HEK293 (cell line): ENCODE data around the gene C9orf85.

Experiments used
- BCL11B ChIP-seq: fragments of 450-650 bp; formaldehyde crosslinking; IDR thresholded peaks from 2 replicates; pipeline ENCODE4 v1.5.1; 2016; ENCODE audit warnings: low read depth, missing biosample characterization, missing genetic modification characterization
- GLIS2 ChIP-seq: fragments of 450-650 bp; formaldehyde crosslinking; IDR thresholded peaks from 2 replicates; pipeline ENCODE4 v1.5.1; 2016; ENCODE audit warnings: missing biosample characterization, missing genetic modification characterization
- KLF16 ChIP-seq: fragments of 450-650 bp; formaldehyde crosslinking; IDR thresholded peaks from 2 replicates; pipeline ENCODE4 v1.5.1; 2017; ENCODE audit warnings: missing biosample characterization, missing genetic modification characterization
- OSR2 ChIP-seq: fragments of 450-650 bp; formaldehyde crosslinking; IDR thresholded peaks from 2 replicates; pipeline ENCODE4 v1.5.1; 2016; ENCODE audit warnings: missing biosample characterization, missing genetic modification characterization
- PRDM10 ChIP-seq: fragments of 450-650 bp; formaldehyde crosslinking; IDR thresholded peaks from 2 replicates; pipeline ENCODE4 v1.5.1; 2016; ENCODE audit warnings: missing biosample characterization, missing genetic modification characterization
- PRDM4 ChIP-seq: fragments of 450-650 bp; formaldehyde crosslinking; IDR thresholded peaks from 2 replicates; pipeline ENCODE4 v1.5.1; 2017; ENCODE audit warnings: missing biosample characterization, missing genetic modification characterization
- SCRT1 ChIP-seq: fragments of 450-650 bp; formaldehyde crosslinking; IDR thresholded peaks from 2 replicates; pipeline ENCODE4 v1.5.1; 2016; ENCODE audit warnings: missing biosample characterization, missing genetic modification characterization, borderline replicate concordance
- SP7 ChIP-seq: fragments of 450-650 bp; formaldehyde crosslinking; IDR thresholded peaks from 2 replicates; pipeline ENCODE4 v1.5.1; 2016; ENCODE audit warnings: missing biosample characterization, missing genetic modification characterization
- ZBTB11 ChIP-seq: fragments of 450-650 bp; formaldehyde crosslinking; conservative IDR thresholded peaks from 2 replicates; pipeline ENCODE4 v1.5.1; 2016; ENCODE audit warnings: low read depth, missing biosample characterization, missing genetic modification characterization
- ZBTB17 ChIP-seq: fragments of 450-650 bp; formaldehyde crosslinking; IDR thresholded peaks from 2 replicates; pipeline ENCODE4 v1.5.1; 2016; ENCODE audit warnings: missing biosample characterization, missing genetic modification characterization
- ZFP3 ChIP-seq: fragments of 450-650 bp; formaldehyde crosslinking; IDR thresholded peaks from 2 replicates; pipeline ENCODE4 v1.5.1; 2016; ENCODE audit warnings: low read depth, missing biosample characterization, missing genetic modification characterization
- ZNF121 ChIP-seq: fragments of 450-650 bp; formaldehyde crosslinking; IDR thresholded peaks from 2 replicates; pipeline ENCODE4 v1.5.1; 2016; ENCODE audit warnings: missing biosample characterization, missing genetic modification characterization
- ZNF184 ChIP-seq: fragments of 450-650 bp; IDR thresholded peaks from 2 replicates; pipeline ENCODE4 v1.5.1; 2018; ENCODE audit warnings: missing biosample characterization, mild to moderate bottlenecking, missing genetic modification characterization
- ZNF23 ChIP-seq: fragments of 450-650 bp; formaldehyde crosslinking; IDR thresholded peaks from 2 replicates; pipeline ENCODE4 v1.5.1; 2016; ENCODE audit warnings: missing biosample characterization, missing genetic modification characterization, borderline replicate concordance
- ZNF324 ChIP-seq: fragments of 450-650 bp; formaldehyde crosslinking; IDR thresholded peaks from 2 replicates; pipeline ENCODE4 v1.5.1; 2016; ENCODE audit warnings: missing biosample characterization, missing genetic modification characterization
- ZNF335 ChIP-seq: fragments of 450-650 bp; formaldehyde crosslinking; conservative IDR thresholded peaks from 2 replicates; pipeline ENCODE4 v1.5.1; 2016; ENCODE audit warnings: missing biosample characterization, missing genetic modification characterization
- ZNF366 ChIP-seq: fragments of 450-650 bp; formaldehyde crosslinking; conservative IDR thresholded peaks from 2 replicates; pipeline ENCODE4 v1.5.1; 2016; ENCODE audit warnings: missing biosample characterization, missing genetic modification characterization
- ZNF394 ChIP-seq: fragments of 450-650 bp; formaldehyde crosslinking; IDR thresholded peaks from 2 replicates; pipeline ENCODE4 v1.5.1; 2016; ENCODE audit warnings: missing biosample characterization, missing genetic modification characterization, mild to moderate bottlenecking, moderate library complexity, borderline replicate concordance
- ZNF423 ChIP-seq: fragments of 450-650 bp; formaldehyde crosslinking; IDR thresholded peaks from 2 replicates; pipeline ENCODE4 v1.5.1; 2016; ENCODE audit warnings: missing biosample characterization, missing genetic modification characterization
- ZNF473 ChIP-seq: fragments of 450-650 bp; formaldehyde crosslinking; IDR thresholded peaks from 2 replicates; pipeline ENCODE4 v1.5.1; 2017; ENCODE audit warnings: missing biosample characterization, missing genetic modification characterization
- ZNF518A ChIP-seq: fragments of 450-650 bp; formaldehyde crosslinking; conservative IDR thresholded peaks from 2 replicates; pipeline ENCODE4 v1.5.1; 2016; ENCODE audit warnings: low read depth, missing biosample characterization, missing genetic modification characterization
- ZNF560 ChIP-seq: fragments of 450-650 bp; formaldehyde crosslinking; IDR thresholded peaks from 2 replicates; pipeline ENCODE4 v1.5.1; 2017; ENCODE audit warnings: missing biosample characterization, missing genetic modification characterization, borderline replicate concordance
- ZNF664 ChIP-seq: fragments of 450-650 bp; formaldehyde crosslinking; IDR thresholded peaks from 2 replicates; pipeline ENCODE4 v1.5.1; 2016; ENCODE audit warnings: missing biosample characterization, missing genetic modification characterization
- ZNF768 ChIP-seq: fragments of 450-650 bp; formaldehyde crosslinking; IDR thresholded peaks from 2 replicates; pipeline ENCODE4 v1.5.1; 2018; ENCODE audit warnings: missing biosample characterization, mild to moderate bottlenecking, missing genetic modification characterization
- ZSCAN30 ChIP-seq: fragments of 450-650 bp; IDR thresholded peaks from 2 replicates; pipeline ENCODE4 v1.5.1; 2018; ENCODE audit warnings: missing biosample characterization, mild to moderate bottlenecking, missing genetic modification characterization, moderate library complexity

C9orf85 gene

GRCh38 chr9:71911061-71911907 is at the start of gene C9orf85, which contains the start of gene ABHD17B (continued):
- TF ChIP-seq SP7 (tag by site-specific recombination) (no peak), OSR2 (peak; percentile 54), ZNF394 (tag by site-specific recombination) (peak; percentile 28; the same call in 1 of the 2 replicates), ZNF768 (tag by site-specific recombination) (no peak), PRDM10 (tag by site-specific recombination) (peak; percentile 92), ZNF121 (no peak), ZNF366 (tag by site-specific recombination) (0 out of 2 replicates have a peak, but pooled peaks have one; percentile 18), SCRT1 (tag by site-specific recombination) (peak; percentile 85), ZNF324 (no peak), ZNF473 (no peak), ZNF23 (no peak), KLF16 (tag by site-specific recombination) (no peak), ZSCAN30 (tag by site-specific recombination) (0 out of 2 replicates have a peak, but pooled peaks have one; percentile 34), ZNF560 (tag by site-specific recombination) (no peak), ZFP3 (tag by site-specific recombination) (no peak), ZNF518A (tag by site-specific recombination) (peak; percentile 95), ZBTB11 (peak; percentile 94), ZNF184 (tag by site-specific recombination) (no peak), ZBTB17 (peak; percentile 86), PRDM4 (tag by site-specific recombination) (no peak), BCL11B (tag by site-specific recombination) (0 out of 2 replicates have a peak, but pooled peaks have one; percentile 53), GLIS2 (tag by site-specific recombination) (peak; percentile 89), ZNF423 (tag by site-specific recombination) (no peak), ZNF664 (tag by site-specific recombination) (no peak), ZNF335 (tag by site-specific recombination) (peak; percentile 66)
